ENCODE measurements around the gene G2E3. TPM values are rescaled to one million over a fixed set of nuclear protein-coding genes. Genes with fewer than 3 reads are reported as not detected.
"Not testable (repeated sequence)": the region's sequence is repeated elsewhere in the genome, so short reads cannot be mapped to it uniquely, and the experiment has no call there.

The G2E3 gene
- polyA plus RNA-seq, 1 experiment: 21.7 TPM

DNA sequence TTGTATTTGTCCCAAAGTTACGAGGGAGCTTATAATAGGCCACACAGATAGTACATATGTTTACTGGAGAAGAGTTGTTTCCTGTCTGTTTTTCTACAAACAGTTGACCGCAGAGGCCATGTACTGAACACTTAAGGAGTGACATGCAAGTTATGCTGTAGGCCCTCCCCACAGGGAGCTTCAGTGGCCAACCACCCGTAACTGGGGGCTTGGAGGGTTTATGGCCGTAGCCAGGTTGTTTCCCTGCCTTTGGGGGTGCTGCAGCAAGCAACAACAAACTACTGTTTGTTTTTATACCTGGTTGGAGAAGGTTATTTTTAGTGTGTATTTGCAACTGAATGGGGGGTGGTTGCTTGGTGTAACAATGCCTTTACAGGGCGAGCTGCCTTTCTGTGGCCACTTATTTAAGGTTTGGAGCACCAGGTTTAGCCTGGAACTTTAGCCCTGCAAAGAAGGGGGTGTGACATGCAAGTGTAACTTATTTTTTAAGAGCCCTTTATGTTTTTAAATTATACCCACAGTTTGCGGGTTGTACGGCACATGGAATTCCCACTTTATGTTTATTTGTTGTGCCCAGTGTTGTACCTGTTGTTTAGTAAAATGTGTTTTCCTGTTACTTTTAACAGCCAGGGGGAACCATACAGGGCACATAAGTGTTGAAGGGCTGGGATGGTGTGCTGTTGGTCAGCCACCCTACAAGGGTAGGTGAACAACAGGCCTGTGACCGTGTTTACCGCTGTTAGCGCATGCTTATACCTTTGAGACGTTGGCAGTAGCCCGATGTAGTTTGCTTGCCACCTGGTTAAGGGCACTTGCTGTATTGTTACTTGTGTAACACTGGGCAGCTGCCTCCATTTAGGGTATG lies 29.9 kb upstream of the G2E3 start:
- Histone ChIP-seq H3K4me3 (ENCODE audit: low read depth, low read length) (no peak overlapping the region), H3K9me3 (ENCODE audit: control insufficient read depth, insufficient read depth, low read length) (no peaks in the 10 kb centered on the region), H3K27me3 (ENCODE audit: control insufficient read depth, insufficient read depth, low read length) (no peaks in the 10 kb centered on the region), H3K27ac (ENCODE audit: low read depth, low read length) (no peak overlapping the region)
- ChIA-PET POLR2A (no interaction called here), CTCF (interaction anchor here (0.6 kb wide), 1 partner anchor 471 kb away, joined by 5 read pairs; no protein-coding TSS in a partner anchor)
- TF ChIP-seq, protein P1, sequence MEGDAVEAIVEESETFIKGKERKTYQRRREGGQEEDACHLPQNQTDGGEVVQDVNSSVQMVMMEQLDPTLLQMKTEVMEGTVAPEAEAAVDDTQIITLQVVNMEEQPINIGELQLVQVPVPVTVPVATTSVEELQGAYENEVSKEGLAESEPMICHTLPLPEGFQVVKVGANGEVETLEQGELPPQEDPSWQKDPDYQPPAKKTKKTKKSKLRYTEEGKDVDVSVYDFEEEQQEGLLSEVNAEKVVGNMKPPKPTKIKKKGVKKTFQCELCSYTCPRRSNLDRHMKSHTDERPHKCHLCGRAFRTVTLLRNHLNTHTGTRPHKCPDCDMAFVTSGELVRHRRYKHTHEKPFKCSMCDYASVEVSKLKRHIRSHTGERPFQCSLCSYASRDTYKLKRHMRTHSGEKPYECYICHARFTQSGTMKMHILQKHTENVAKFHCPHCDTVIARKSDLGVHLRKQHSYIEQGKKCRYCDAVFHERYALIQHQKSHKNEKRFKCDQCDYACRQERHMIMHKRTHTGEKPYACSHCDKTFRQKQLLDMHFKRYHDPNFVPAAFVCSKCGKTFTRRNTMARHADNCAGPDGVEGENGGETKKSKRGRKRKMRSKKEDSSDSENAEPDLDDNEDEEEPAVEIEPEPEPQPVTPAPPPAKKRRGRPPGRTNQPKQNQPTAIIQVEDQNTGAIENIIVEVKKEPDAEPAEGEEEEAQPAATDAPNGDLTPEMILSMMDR (IDR thresholded peaks at IDR 0.05; ENCODE audit: low read depth, low read length): no peak
- no peak for DNase-seq (ENCODE audit: low read depth, low spot score)

DNA sequence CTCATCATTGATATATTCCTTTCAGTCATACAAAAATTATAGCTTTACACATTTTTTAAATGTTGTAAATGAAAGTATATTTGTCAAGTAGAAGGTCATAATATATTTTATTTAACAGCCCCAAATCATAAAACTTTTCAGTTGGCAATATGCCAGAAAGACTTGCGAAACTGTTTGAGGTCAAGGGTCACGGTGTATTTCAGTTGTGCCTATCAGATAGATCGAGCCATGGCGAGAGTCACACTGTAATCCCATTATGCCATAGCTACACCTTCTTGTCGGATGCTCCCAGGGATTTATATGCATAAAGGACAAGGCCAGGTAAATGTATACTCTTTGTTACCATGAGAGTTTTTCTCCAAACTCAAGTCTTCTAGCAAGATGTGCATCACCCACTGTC lies 26.7 kb upstream of the G2E3 start:
- ChIA-PET CTCF (interaction anchor here (1.0 kb wide), 1 partner anchor 10 kb away, joined by 3 read pairs; no protein-coding TSS in a partner anchor), POLR2A (no interaction called here)
- Histone ChIP-seq H3K27me3 (ENCODE audit: control insufficient read depth, insufficient read depth, low read length) (peaks cover 4% of the 10 kb centered on the region), H3K4me3 (ENCODE audit: low read depth, low read length) (no peak overlapping the region), H3K27ac (ENCODE audit: low read depth, low read length) (no peak overlapping the region), H3K9me3 (ENCODE audit: control insufficient read depth, insufficient read depth, low read length) (no peaks in the 10 kb centered on the region)
- no peak for DNase-seq (ENCODE audit: low read depth, low spot score)
- TF ChIP-seq, protein P1 (IDR thresholded peaks at IDR 0.05; ENCODE audit: low read depth, low read length): no peak

DNA sequence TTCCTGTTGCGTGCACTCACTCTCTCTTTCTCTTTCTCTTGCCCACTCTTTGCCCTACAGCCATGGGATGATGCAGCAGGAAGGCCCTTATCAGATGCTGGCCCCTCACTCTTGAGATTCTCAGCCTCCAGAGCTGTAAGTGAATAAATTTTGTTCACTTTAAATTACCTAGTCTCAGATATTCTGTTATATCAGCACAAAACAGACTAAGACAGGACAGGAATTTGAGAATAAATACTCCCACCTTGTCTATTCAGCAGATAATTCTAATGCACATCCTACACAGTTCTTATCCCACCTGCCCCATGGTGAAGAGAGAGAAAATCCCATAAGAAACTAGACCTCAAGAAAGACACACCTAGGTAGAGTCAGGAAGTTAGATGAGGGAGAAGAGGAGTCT lies 25.8 kb upstream of the G2E3 start:
- Histone ChIP-seq H3K27me3 (ENCODE audit: control insufficient read depth, insufficient read depth, low read length) (peaks cover 4% of the 10 kb centered on the region), H3K27ac (ENCODE audit: low read depth, low read length) (no peak overlapping the region), H3K9me3 (ENCODE audit: control insufficient read depth, insufficient read depth, low read length) (no peaks in the 10 kb centered on the region), H3K4me3 (ENCODE audit: low read depth, low read length) (no peak overlapping the region)
- CTCF ChIA-PET: interaction anchor here (0.6 to 1.0 kb wide), 2 partner anchors 11 to 13 kb away, joined by 3 read pairs; no protein-coding TSS in a partner anchor
- TF ChIP-seq, protein P1 (IDR thresholded peaks at IDR 0.05; ENCODE audit: low read depth, low read length): no peak
- POLR2A ChIA-PET: no interaction called here
- DNase-seq (ENCODE audit: low read depth, low spot score): no peak

DNA sequence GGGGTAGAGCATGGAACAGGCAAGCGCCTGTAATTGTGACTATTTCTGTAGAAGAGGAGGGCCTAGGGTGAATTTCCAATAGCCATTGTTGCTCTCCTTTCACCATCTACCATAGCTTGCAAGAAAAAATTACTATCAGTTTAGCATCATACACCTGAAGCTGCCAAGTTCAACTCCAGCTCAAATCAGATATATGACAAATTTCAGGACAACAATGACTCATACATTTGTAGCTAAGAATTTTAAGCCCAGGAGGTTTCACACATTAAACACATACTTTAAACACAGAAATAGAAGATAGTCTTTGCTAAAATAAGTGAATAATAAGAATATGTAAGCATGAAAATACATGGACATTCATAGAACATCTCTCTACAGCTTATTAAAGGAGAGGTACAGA lies 17.6 kb upstream of the G2E3 start:
- H3K9me3 ChIP-seq (ENCODE audit: control insufficient read depth, insufficient read depth, low read length): no peaks in the 10 kb centered on the region
- ChIA-PET POLR2A (no interaction called here), CTCF (no interaction called here)
- no peak for DNase-seq (ENCODE audit: low read depth, low spot score)
- H3K27me3 ChIP-seq (ENCODE audit: control insufficient read depth, insufficient read depth, low read length): no peaks in the 10 kb centered on the region
- TF ChIP-seq, protein P1 (IDR thresholded peaks at IDR 0.05; ENCODE audit: low read depth, low read length): no peak
- H3K27ac ChIP-seq (ENCODE audit: low read depth, low read length): no peak overlapping the region
- no peak overlapping the region for H3K4me3 ChIP-seq (ENCODE audit: low read depth, low read length)

DNA sequence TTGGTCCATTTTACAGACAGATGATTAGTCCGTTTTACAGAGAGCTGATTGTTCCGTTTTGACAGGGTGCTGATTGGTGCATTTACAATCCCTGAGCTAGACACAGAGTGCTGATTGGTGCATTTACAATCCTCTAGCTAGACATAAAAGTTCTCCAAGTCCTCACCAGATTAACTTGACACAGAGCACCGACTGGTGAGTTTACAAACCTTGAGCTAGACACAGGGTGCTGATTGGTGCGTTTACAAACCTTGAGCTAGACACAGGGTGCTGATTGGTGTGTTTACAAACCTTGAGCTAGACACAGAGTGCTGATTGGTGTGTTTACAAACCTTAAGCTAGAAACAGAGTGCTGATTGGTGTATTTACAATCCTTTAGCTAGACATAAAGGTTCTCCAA lies 12.2 kb upstream of the G2E3 start:
- H3K27ac ChIP-seq (ENCODE audit: low read depth, low read length); H3K27me3 ChIP-seq (ENCODE audit: control insufficient read depth, insufficient read depth, low read length); DNase-seq (ENCODE audit: low read depth, low spot score); H3K9me3 ChIP-seq (ENCODE audit: control insufficient read depth, insufficient read depth, low read length); POLR2A ChIA-PET; H3K4me3 ChIP-seq (ENCODE audit: low read depth, low read length): not testable (repeated sequence)
- CTCF ChIA-PET: interaction anchor here (1.2 to 2.5 kb wide), 2 partner anchors 25 to 171 kb away, joined by 3 to 12 read pairs; no protein-coding TSS in a partner anchor
